Nephron (organoid): ENCODE data around the gene HAS3.
"Not testable (repeated sequence)": the region's sequence is repeated elsewhere in the genome, so short reads cannot be mapped to it uniquely, and the experiment has no call there.

Experiments
- H3K27ac Mint-ChIP-seq, 3 experiments: 2 replicates each; pipeline ENCODE4 v1.8.0; 2020; ENCODE audit warnings: mixed read lengths in 3 of 3, mild to moderate bottlenecking in 2 of 3, moderate library complexity in 1 of 3
- H3K27me3 Mint-ChIP-seq: 2 replicates; pipeline ENCODE4 v1.8.0; 2021; ENCODE audit warnings: low read depth, mild to moderate bottlenecking, moderate library complexity, mixed read lengths
- H3K36me3 Mint-ChIP-seq: 2 replicates; pipeline ENCODE4 v1.8.0; 2020; ENCODE audit warnings: low read depth, mixed read lengths
- H3K4me1 Mint-ChIP-seq: 2 replicates; pipeline ENCODE4 v1.8.0; 2020; ENCODE audit warnings: mixed read lengths
- H3K4me3 Mint-ChIP-seq, 3 experiments: 2 replicates each; pipeline ENCODE4 v1.8.0; 2020; ENCODE audit warnings: mild to moderate bottlenecking in 3 of 3, mixed read lengths in 3 of 3, moderate library complexity in 2 of 3
- H3K9me3 Mint-ChIP-seq: 2 replicates; pipeline ENCODE4 v1.8.0; 2020; ENCODE audit warnings: mixed read lengths
- CTCF ChIP-seq, 3 experiments: fragments of 200-600 bp; sonication (generic); IDR thresholded peaks; one replicate each; pipeline ENCODE4 v1.5.0; 2021; ENCODE audit warnings: antibody characterized with exemption in 3 of 3; ENCODE audit not compliant: unreplicated experiment in 3 of 3

Gene HAS3

GRCh38 chr16:69132424-69133252, 27.2 kb downstream of the HAS3 start, which contains the start of the genes CHTF8 and UTP4:
Gene CHTF8, minus strand, starts transcription at chr16:69132588. Its CDS starts 11,130 bp downstream, at chr16:69121458.
Gene UTP4, plus strand, starts transcription at chr16:69132649. Its CDS starts 811 bp downstream, at chr16:69133460.
- peaks cover 44% of the 10 kb centered on the region for H3K4me1 Mint-ChIP-seq
- no peaks in the 10 kb centered on the region for H3K27me3 Mint-ChIP-seq
- H3K27ac Mint-ChIP-seq = peak within 1 kb of the TSS; percentile 93 to 98 (median 96)
- H3K9me3 Mint-ChIP-seq = no peaks in the 10 kb centered on the region
- H3K36me3 Mint-ChIP-seq = peaks cover 21% of the 10 kb centered on the region
- TF ChIP-seq CTCF (IDR thresholded peaks at IDR 0.05; ENCODE audit: unreplicated experiment in 3 of 3) = no peak
- peak within 1 kb of the TSS; percentile 94 to 95 (median 95) for H3K4me3 Mint-ChIP-seq

DNA sequence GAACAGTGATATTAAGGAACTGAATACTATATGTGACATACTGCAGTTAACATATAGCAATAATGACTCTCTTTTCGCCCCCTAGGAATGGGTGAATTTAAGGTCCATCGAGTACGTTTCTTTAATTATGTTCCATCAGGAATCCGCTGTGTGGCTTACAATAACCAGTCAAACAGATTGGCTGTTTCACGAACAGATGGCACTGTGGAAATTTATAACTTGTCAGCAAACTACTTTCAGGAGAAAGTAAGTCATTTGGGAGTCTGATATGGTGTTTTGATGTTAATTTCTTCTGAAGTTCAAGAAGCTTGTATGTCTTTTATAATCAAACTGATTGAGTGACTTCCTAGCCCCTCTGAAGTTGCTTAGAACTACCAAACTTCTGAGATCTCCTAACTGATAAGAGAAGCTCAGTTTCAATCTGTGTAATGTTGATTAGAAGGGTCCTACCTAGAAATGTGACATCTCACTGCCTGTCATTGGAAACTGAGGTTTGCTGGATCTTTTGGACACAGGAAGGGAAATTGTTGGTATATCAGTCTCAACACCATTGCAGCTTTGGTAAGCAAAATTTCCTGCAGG, 28.0 kb downstream of the HAS3 start:
- Mint-ChIP-seq H3K9me3 (no peaks in the 10 kb centered on the region), H3K27me3 (no peaks in the 10 kb centered on the region)

GRCh38 chr16:69138608-69139007, 33.2 kb downstream of the HAS3 start:
- Mint-ChIP-seq H3K9me3 (no peaks in the 10 kb centered on the region), H3K36me3 (peaks cover 61% of the 10 kb centered on the region), H3K4me3 (no peak overlapping the region), H3K27me3 (no peaks in the 10 kb centered on the region), H3K27ac (no peak overlapping the region), H3K4me1 (peaks cover 13% of the 10 kb centered on the region)
- no peak for TF ChIP-seq CTCF (IDR thresholded peaks at IDR 0.05; ENCODE audit: unreplicated experiment in 3 of 3)

More for the DNA sequence above, 28.0 kb downstream of the HAS3 start:
- Mint-ChIP-seq H3K27ac (peak overlapping the region; percentile 90 to 98 (median 93)), H3K4me3 (peak overlapping the region; percentile 94), H3K36me3 (peaks cover 26% of the 10 kb centered on the region), H3K4me1 (peaks cover 44% of the 10 kb centered on the region)
- TF ChIP-seq CTCF (IDR thresholded peaks at IDR 0.05; ENCODE audit: unreplicated experiment in 3 of 3) = no peak

- not testable (repeated sequence) for H3K4me1 Mint-ChIP-seq, H3K27me3 Mint-ChIP-seq, H3K9me3 Mint-ChIP-seq, H3K4me3 Mint-ChIP-seq
- H3K27ac Mint-ChIP-seq = peak overlapping the region in 1 of 3 experiments; percentile 23
- H3K36me3 Mint-ChIP-seq = peaks cover 66% of the 10 kb centered on the region
These were observed 34.0 kb downstream of the HAS3 start for GRCh38 chr16:69139464-69139863.

- Mint-ChIP-seq H3K36me3 (peaks cover 76% of the 10 kb centered on the region), H3K27ac (peak overlapping the region; percentile 1 to 77 (median 60)), H3K9me3 (no peaks in the 10 kb centered on the region), H3K27me3 (no peaks in the 10 kb centered on the region), H3K4me3 (no peak overlapping the region), H3K4me1 (no peaks in the 10 kb centered on the region)
- TF ChIP-seq CTCF (IDR thresholded peaks at IDR 0.05; ENCODE audit: unreplicated experiment in 3 of 3) = no peak
These were observed 35.6 kb downstream of the HAS3 start for GRCh38 chr16:69141014-69141413.

- H3K9me3 Mint-ChIP-seq = no peaks in the 10 kb centered on the region
- H3K36me3 Mint-ChIP-seq = peaks cover 73% of the 10 kb centered on the region
- peak overlapping the region; percentile 77 to 88 (median 84) for H3K27ac Mint-ChIP-seq
- no peaks in the 10 kb centered on the region for H3K4me1 Mint-ChIP-seq
- no peaks in the 10 kb centered on the region for H3K27me3 Mint-ChIP-seq
- no peak for TF ChIP-seq CTCF (IDR thresholded peaks at IDR 0.05; ENCODE audit: unreplicated experiment in 3 of 3)
- no peak overlapping the region for H3K4me3 Mint-ChIP-seq
These were observed 36.5 kb downstream of the HAS3 start for GRCh38 chr16:69141936-69142335.
